Thoracic aorta (tissue), 2 donors: ENCODE results near the gene GID8. TPM values are rescaled to one million over a fixed set of nuclear protein-coding genes. Genes with fewer than 3 reads are reported as not detected.

ENCODE experiments used
- ATAC-seq: fragments of 150-250 bp; one replicate; pipeline ENCODE4 v1.8.0; 2017; ENCODE audit warnings: low read depth; ENCODE audit not compliant: insufficient number of reproducible peaks, low FRiP score
- DNase-seq: peaks from one replicate; pipeline ENCODE4 v3.0.0-alpha.2; 2020; ENCODE audit warnings: low spot score
- H3K27ac ChIP-seq, 2 donors: fragments of 200-600 bp; sonication (generic); 1 replicate in 1 of 2; 2 replicates in 1 of 2; pipeline ENCODE4 v1.5.1; 2016; ENCODE audit warnings: mild to moderate bottlenecking in 2 of 2, moderate library complexity in 2 of 2
- H3K27me3 ChIP-seq: fragments of 200-600 bp; sonication (generic); replicated peaks from 2 replicates; pipeline ENCODE4 v1.6.0; 2016; ENCODE audit warnings: mild to moderate bottlenecking; ENCODE audit not compliant: insufficient read depth
- H3K36me3 ChIP-seq: fragments of 200-600 bp; sonication (generic); one replicate; pipeline ENCODE4 v1.5.1; 2016
- H3K4me1 ChIP-seq, 2 donors: fragments of 200-600 bp; sonication (generic); 1 replicate in 1 of 2; 2 replicates in 1 of 2; pipeline versions ENCODE4 v1.5.1 to v1.6.0; 2016; ENCODE audit warnings: low read depth in 2 of 2, mild to moderate bottlenecking in 1 of 2; ENCODE audit not compliant: control insufficient read depth in 1 of 2
- H3K4me3 ChIP-seq: fragments of 200-600 bp; sonication (generic); 2 replicates; pipeline ENCODE4 v1.5.1; 2016; ENCODE audit warnings: mild to moderate bottlenecking
- H3K9me3 ChIP-seq: fragments of 200-600 bp; sonication (generic); 2 replicates; pipeline ENCODE4 v1.5.1; 2016
- total RNA-seq, 2 donors: library from RNA; depleted of rRNA; stranded (reverse); fragments of >200 nt; gene quantifications; one replicate each; pipeline versions ENCODE4 v1.1.0 to v1.2.3, GENCODE V29; 2016
- TF ChIP-seq, protein P1 (sequence below): fragments of 200-600 bp; sonication (generic); IDR thresholded peaks from one replicate; pipeline ENCODE4 v1.5.1; 2019; ENCODE audit warnings: antibody characterized with exemption

Gene GID8
- total RNA-seq, 2 donors from 2014 or later = 29.1 to 30.3 TPM

GRCh38 chr20:62990306-62990825 is 52.4 kb downstream of the GID8 start:
- ATAC-seq = no peak
- H3K27ac ChIP-seq = no peak overlapping the region
- H3K27me3 ChIP-seq = no peaks in the 10 kb centered on the region
- TF ChIP-seq, protein P1, sequence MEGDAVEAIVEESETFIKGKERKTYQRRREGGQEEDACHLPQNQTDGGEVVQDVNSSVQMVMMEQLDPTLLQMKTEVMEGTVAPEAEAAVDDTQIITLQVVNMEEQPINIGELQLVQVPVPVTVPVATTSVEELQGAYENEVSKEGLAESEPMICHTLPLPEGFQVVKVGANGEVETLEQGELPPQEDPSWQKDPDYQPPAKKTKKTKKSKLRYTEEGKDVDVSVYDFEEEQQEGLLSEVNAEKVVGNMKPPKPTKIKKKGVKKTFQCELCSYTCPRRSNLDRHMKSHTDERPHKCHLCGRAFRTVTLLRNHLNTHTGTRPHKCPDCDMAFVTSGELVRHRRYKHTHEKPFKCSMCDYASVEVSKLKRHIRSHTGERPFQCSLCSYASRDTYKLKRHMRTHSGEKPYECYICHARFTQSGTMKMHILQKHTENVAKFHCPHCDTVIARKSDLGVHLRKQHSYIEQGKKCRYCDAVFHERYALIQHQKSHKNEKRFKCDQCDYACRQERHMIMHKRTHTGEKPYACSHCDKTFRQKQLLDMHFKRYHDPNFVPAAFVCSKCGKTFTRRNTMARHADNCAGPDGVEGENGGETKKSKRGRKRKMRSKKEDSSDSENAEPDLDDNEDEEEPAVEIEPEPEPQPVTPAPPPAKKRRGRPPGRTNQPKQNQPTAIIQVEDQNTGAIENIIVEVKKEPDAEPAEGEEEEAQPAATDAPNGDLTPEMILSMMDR = no peak
- H3K4me1 ChIP-seq = no peaks in the 10 kb centered on the region
- no peaks in the 10 kb centered on the region for H3K36me3 ChIP-seq
- no peak for DNase-seq
- H3K4me3 ChIP-seq = no peak overlapping the region
- H3K9me3 ChIP-seq = no peaks in the 10 kb centered on the region

DNA sequence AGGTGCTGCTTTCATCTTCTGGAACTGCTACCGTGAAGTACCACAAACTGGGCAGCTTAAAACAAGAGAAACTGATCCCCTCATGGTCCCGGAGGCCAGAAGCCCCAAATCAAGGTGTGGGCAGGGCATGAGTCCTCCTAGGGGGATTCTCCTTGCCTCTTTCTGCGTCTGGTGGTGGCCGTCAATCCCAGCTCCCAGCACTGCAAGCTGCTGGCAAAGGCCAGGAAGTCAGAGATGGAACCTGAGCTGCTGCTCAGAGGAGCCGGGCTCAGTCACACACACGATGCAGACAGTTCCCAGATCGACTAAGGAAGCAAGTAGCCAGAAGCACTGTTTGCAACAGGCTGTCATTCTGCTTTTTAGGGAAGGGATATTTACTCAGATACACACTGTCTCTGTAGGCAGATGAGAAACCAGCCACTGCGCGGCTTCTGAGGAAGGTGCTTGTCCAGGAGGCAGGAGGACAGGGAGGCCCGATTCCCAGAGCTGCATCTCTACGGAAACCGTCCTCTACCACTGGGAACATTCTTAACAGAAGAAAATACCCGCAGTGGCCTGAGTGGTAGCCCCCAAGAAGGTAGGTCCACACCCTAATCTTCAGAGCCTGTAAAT is 53.4 kb downstream of the GID8 start:
- no peaks in the 10 kb centered on the region for H3K27me3 ChIP-seq
- no peaks in the 10 kb centered on the region for H3K36me3 ChIP-seq
- H3K4me3 ChIP-seq = no peak overlapping the region
- H3K27ac ChIP-seq = no peak overlapping the region
- H3K9me3 ChIP-seq = no peaks in the 10 kb centered on the region
- TF ChIP-seq, protein P1 = no peak
- DNase-seq (no peak), ATAC-seq (no peak)
- no peaks in the 10 kb centered on the region for H3K4me1 ChIP-seq

GRCh38 chr20:62991863-62992262 is 53.9 kb downstream of the GID8 start:
- no peak overlapping the region for H3K27ac ChIP-seq
- DNase-seq (no peak), ATAC-seq (no peak)
- no peaks in the 10 kb centered on the region for H3K9me3 ChIP-seq
- no peaks in the 10 kb centered on the region for H3K27me3 ChIP-seq
- TF ChIP-seq, protein P1 = no peak
- H3K4me3 ChIP-seq = no peak overlapping the region
- no peaks in the 10 kb centered on the region for H3K4me1 ChIP-seq
- H3K36me3 ChIP-seq = no peaks in the 10 kb centered on the region

DNA sequence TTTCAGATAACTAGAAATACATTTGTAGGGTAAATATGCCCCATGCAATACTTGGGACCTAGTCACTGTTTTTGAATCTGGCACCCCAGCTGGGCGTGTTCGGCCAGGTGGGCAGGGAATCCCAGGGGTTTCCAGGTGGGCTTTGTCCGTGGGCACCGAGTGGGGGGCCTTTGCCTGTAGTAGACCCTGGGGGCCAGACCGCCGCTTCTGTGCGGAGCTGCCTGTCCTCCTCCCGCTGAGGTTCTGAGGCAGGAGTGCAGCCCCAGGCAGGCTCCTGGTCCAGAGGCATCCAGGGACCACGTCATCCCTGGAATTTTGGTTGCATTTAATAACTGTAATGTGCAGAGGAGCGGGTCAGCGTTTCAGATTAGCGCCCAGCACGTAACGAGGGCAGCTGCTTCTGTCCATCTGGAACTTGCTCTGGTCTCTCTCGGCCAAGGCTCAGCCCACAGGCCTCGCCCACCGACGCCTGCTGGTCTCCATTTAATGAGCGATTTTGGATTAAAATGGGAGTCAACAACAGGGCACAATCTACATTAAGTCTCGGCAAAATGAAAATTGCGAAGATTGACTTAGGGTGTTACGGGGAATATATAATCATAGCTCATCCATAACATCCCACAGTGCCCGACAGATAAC is 56.0 kb downstream of the GID8 start:
- Histone ChIP-seq H3K36me3 (no peaks in the 10 kb centered on the region), H3K9me3 (no peaks in the 10 kb centered on the region), H3K27ac (no peak overlapping the region), H3K4me1 (no peaks in the 10 kb centered on the region), H3K4me3 (no peak overlapping the region), H3K27me3 (no peaks in the 10 kb centered on the region)
- ATAC-seq = no peak
- DNase-seq = no peak
- TF ChIP-seq, protein P1 = no peak

DNA sequence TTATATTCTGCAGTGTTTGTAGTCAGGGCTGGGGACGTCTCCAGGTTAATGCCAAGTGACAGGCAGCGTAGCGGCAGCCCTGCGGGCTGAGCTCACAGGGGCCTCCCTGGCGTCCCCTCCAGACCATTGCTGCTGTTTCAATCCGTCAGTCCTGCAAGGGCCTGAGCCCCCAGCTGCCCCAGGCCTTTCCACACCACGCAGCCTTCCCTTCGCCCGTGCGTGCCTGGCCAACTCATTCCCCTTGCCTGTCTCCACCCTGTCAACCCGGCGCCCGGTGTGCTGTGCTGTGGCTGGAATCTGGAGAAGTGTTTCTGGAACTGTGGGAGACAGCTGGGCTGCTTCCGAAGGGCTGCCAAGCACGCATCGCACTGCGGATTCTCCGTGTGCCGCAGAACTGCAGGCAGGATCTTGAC is 56.9 kb downstream of the GID8 start:
- H3K27ac ChIP-seq = no peak overlapping the region
- H3K36me3 ChIP-seq = no peaks in the 10 kb centered on the region
- no peak overlapping the region for H3K4me3 ChIP-seq
- ATAC-seq (no peak), DNase-seq (no peak)
- no peaks in the 10 kb centered on the region for H3K4me1 ChIP-seq
- TF ChIP-seq, protein P1 = no peak
- H3K9me3 ChIP-seq = no peaks in the 10 kb centered on the region
- H3K27me3 ChIP-seq = no peaks in the 10 kb centered on the region
